ES-I3 (cell line): ENCODE data around the gene SRPK2.
"Not testable (repeated sequence)": the region's sequence is repeated elsewhere in the genome, so short reads cannot be mapped to it uniquely, and the experiment has no call there.

ENCODE experiments used
- H3K36me3 ChIP-seq: 2 replicates; pipeline ENCODE4 v1.6.1; 2013; ENCODE audit warnings: mild to moderate bottlenecking, low read length, control low read depth, moderate library complexity; ENCODE audit not compliant: insufficient read depth
- H3K4me1 ChIP-seq: 2 replicates; pipeline ENCODE4 v1.6.1; 2013; ENCODE audit warnings: mild to moderate bottlenecking, control low read depth, low read length; ENCODE audit not compliant: insufficient read depth
- H3K9ac ChIP-seq: 2 replicates; pipeline ENCODE4 v1.6.1; 2013; ENCODE audit warnings: low read depth, mild to moderate bottlenecking, low read length, moderate library complexity
- H3K9me3 ChIP-seq: 2 replicates; pipeline ENCODE4 v1.6.1; 2013; ENCODE audit warnings: mild to moderate bottlenecking, low read length, moderate library complexity; ENCODE audit not compliant: control insufficient read depth, insufficient read depth

SRPK2 gene

DNA sequence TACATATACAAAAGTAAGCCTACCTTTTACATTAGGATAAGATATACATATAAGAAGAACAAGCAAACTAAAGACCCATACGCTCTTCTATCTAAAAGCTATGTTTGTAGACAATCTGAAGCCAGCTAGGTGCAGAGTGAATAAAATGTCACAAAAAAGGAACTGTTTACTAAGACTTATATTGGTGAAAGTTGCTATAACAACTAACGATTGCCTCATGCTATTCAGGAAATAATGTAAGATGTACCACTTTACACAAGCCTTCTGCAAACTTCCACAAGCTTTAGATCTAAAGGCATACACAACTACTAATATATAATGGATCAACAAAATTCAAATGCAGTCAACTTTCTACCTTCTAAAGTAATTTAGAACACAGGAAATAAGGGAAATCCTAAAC lies 175.1 kb downstream of the SRPK2 start:
- Histone ChIP-seq H3K9ac (no peak overlapping the region), H3K9me3 (0 out of 2 replicates have a peak, but pooled peaks cover 4% of the 10 kb centered on the region), H3K4me1 (0 out of 2 replicates have a peak, but pooled peaks cover 6% of the 10 kb centered on the region), H3K36me3 (no peaks in the 10 kb centered on the region)

DNA sequence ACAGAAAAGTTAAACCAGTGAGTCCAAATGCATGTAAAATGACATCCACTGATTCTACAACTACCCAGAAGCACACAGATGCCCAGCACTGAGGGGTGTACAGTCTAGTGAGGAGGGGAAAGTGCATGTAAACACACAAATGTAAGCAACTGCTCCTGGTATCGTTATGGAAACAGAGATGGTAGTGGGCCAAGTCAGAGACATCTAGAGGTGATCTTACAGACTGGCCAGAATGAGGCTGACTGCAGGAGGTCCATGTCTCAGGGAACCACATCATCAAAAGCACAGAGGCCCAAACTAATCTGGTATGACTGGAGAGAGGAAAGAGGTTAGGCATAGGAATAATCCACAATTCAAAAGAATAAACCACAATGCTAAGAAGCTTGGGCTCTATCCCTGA lies 176.5 kb downstream of the SRPK2 start:
- Histone ChIP-seq H3K9ac (no peak overlapping the region), H3K9me3 (0 out of 2 replicates have a peak, but pooled peaks cover 4% of the 10 kb centered on the region), H3K4me1 (no peaks in the 10 kb centered on the region), H3K36me3 (no peaks in the 10 kb centered on the region)

DNA sequence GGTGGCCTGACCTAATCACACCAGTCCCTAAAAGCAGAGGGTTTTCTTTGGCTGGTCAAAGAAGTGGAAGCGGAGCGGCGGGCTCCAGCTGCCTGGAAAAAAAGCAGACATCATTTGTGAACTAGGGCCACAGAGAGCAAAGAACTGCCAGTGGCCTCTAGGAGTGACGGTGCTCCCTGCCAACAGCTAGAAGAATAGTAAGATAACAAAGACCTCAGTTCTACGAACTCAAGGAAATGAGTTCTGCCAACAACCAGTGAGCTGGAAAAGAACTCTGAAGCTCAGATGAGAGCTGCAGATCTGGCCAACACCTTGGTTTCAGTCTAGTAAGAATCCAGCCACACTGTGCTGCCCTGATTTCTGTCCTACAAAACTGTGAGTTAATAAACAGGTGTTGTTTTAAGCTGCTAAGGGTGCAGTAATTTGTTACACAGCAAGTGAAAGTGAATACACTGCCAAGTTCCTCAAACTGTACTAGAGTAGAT lies 178.0 kb downstream of the SRPK2 start:
- no peaks in the 10 kb centered on the region for H3K36me3 ChIP-seq
- 0 out of 2 replicates have a peak, but pooled peaks cover 4% of the 10 kb centered on the region for H3K9me3 ChIP-seq
- H3K4me1 ChIP-seq: no peaks in the 10 kb centered on the region
- no peak overlapping the region for H3K9ac ChIP-seq

DNA sequence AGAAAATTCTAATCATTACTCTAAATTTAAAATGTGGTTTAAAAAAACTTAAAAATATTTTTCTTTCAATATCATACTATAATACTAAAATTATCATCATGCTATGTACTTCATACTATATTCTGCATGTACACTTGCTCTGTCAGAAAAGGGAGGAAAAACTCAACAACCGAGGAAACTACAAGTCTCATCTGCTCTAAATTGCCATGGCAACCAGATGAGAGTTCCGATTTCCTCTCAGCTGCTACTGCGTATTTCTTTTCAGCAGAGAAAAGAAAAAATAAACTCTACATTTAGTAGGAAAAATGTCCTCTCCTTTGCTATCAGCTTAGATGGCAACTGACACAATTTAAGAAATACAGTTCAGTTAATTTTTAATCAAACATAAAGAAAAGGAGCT lies 178.9 kb downstream of the SRPK2 start:
- Histone ChIP-seq H3K36me3 (no peaks in the 10 kb centered on the region), H3K9ac (no peak overlapping the region), H3K4me1 (no peaks in the 10 kb centered on the region), H3K9me3 (0 out of 2 replicates have a peak, but pooled peaks cover 4% of the 10 kb centered on the region)

- H3K36me3 ChIP-seq: no peaks in the 10 kb centered on the region
- 0 out of 2 replicates have a peak, but pooled peaks cover 4% of the 10 kb centered on the region for H3K9me3 ChIP-seq
- no peaks in the 10 kb centered on the region for H3K4me1 ChIP-seq
- no peak overlapping the region for H3K9ac ChIP-seq
These were observed 179.3 kb downstream of the SRPK2 start for GRCh38 chr7:105209433-105209832.

- Histone ChIP-seq H3K4me1 (no peaks in the 10 kb centered on the region), H3K9ac (no peak overlapping the region), H3K9me3 (0 out of 2 replicates have a peak, but pooled peaks cover 4% of the 10 kb centered on the region), H3K36me3 (0 out of 2 replicates have a peak, but pooled peaks cover 3% of the 10 kb centered on the region)
These were observed 181.7 kb downstream of the SRPK2 start for GRCh38 chr7:105206985-105207384.

GRCh38 chr7:105205592-105206237 lies 183.0 kb downstream of the SRPK2 start:
- Histone ChIP-seq H3K9ac (no peak overlapping the region), H3K4me1 (no peaks in the 10 kb centered on the region), H3K36me3 (0 out of 2 replicates have a peak, but pooled peaks cover 5% of the 10 kb centered on the region), H3K9me3 (no peaks in the 10 kb centered on the region)

- Histone ChIP-seq H3K4me1 (no peaks in the 10 kb centered on the region), H3K9me3 (no peaks in the 10 kb centered on the region), H3K36me3 (0 out of 2 replicates have a peak, but pooled peaks cover 5% of the 10 kb centered on the region), H3K9ac (no peak overlapping the region)
These were observed 183.8 kb downstream of the SRPK2 start for GRCh38 chr7:105204953-105205352.

- H3K36me3 ChIP-seq: 0 out of 2 replicates have a peak, but pooled peaks cover 5% of the 10 kb centered on the region
- no peaks in the 10 kb centered on the region for H3K9me3 ChIP-seq
- H3K9ac ChIP-seq: no peak overlapping the region
- no peaks in the 10 kb centered on the region for H3K4me1 ChIP-seq
These were observed 184.2 kb downstream of the SRPK2 start for GRCh38 chr7:105204520-105204919.

- no peaks in the 10 kb centered on the region for H3K4me1 ChIP-seq
- H3K36me3 ChIP-seq: 0 out of 2 replicates have a peak, but pooled peaks cover 5% of the 10 kb centered on the region
- H3K9me3 ChIP-seq: no peaks in the 10 kb centered on the region
- H3K9ac ChIP-seq: no peak overlapping the region
These were observed 186.1 kb downstream of the SRPK2 start for GRCh38 chr7:105202616-105203015.

- no peaks in the 10 kb centered on the region for H3K9me3 ChIP-seq
- H3K9ac ChIP-seq: no peak overlapping the region
- H3K36me3 ChIP-seq: 0 out of 2 replicates have a peak, but pooled peaks cover 5% of the 10 kb centered on the region
- no peaks in the 10 kb centered on the region for H3K4me1 ChIP-seq
These were observed 189.3 kb downstream of the SRPK2 start for GRCh38 chr7:105199386-105199785.

GRCh38 chr7:105198223-105198622 lies 190.5 kb downstream of the SRPK2 start:
- Histone ChIP-seq H3K9me3 (no peaks in the 10 kb centered on the region), H3K9ac (no peak overlapping the region), H3K36me3 (0 out of 2 replicates have a peak, but pooled peaks cover 5% of the 10 kb centered on the region), H3K4me1 (no peaks in the 10 kb centered on the region)

DNA sequence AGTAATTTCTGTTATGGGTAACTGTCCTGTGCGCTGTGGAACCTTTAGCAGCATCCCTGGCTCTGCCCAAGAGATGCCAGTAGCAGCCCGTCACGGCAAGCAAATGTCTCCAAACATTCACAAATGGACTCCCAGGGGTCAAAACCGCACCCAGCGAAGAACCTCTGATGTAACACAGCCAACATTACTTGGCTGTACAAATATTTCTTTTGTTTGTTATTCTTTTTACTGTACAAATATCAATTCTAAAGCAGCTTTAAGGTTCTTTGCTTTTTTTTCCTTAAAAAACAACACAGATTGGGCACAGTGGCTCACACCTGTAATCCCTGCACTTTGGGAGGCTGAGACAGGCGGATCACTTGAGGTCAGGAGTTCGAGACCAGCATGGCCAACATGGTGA lies 192.2 kb downstream of the SRPK2 start:
- H3K9ac ChIP-seq: no peak overlapping the region
- H3K36me3 ChIP-seq: 0 out of 2 replicates have a peak, but pooled peaks cover 2% of the 10 kb centered on the region
- no peaks in the 10 kb centered on the region for H3K4me1 ChIP-seq
- H3K9me3 ChIP-seq: no peaks in the 10 kb centered on the region

DNA sequence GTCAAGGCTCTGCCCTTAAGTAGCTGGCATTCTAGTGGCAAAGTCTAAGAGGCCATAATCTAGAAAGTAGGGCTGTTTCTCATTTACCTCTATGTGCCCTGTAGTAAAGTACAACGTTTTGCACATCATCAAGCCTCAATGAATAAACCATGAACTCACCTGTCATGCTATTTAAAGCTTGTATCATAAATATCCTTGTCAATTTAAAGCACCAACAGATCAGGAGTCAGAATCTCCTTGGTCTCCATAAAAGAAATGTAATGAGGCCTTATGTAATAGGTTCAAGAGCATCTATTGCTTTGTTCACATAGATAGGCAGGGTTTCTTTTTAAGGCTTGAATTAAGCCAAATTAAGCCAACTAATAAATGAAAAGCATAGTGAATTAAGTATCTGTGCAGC lies 192.8 kb downstream of the SRPK2 start:
- H3K9ac ChIP-seq: no peak overlapping the region
- no peaks in the 10 kb centered on the region for H3K36me3 ChIP-seq
- H3K9me3 ChIP-seq: no peaks in the 10 kb centered on the region
- H3K4me1 ChIP-seq: no peaks in the 10 kb centered on the region

DNA sequence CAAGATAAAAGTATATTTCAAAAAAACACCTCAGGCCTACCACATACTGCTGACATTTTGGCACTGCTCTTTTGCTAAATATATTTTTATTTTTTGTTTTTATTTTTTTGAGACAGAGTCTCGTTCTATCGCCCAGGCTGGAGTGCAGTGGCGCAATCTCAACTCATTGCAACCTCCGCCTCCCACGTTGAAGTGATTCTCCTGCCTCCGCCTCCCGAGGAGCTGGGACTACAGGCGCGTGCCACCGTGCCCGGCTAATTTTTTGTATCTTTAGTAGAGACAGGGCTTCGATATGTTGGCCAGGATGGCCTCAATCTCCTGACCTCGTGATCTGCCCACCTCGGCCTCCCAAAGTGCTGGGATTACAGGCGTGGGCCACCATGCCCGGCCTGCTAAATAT lies 193.8 kb downstream of the SRPK2 start:
- not testable (repeated sequence) for H3K9ac ChIP-seq, H3K9me3 ChIP-seq, H3K4me1 ChIP-seq, H3K36me3 ChIP-seq
